C4-2B (cell line): Measurements from ENCODE around the gene LINC00305.

Source experiments
- H3K27ac ChIP-seq: fragments of 450-650 bp; 2 replicates; pipeline ENCODE4 v1.5.1; 2017
- CTCF ChIP-seq: fragments of 450-650 bp; conservative IDR thresholded peaks from 2 replicates; pipeline ENCODE4 v1.5.1; 2017; ENCODE audit warnings: mild to moderate bottlenecking
- ZFX ChIP-seq: fragments of 450-650 bp; IDR thresholded peaks from 2 replicates; pipeline ENCODE4 v1.6.1; 2017

LINC00305 gene

GRCh38 chr18:64097497-64097896, 51.4 kb downstream of the LINC00305 start:
- H3K27ac ChIP-seq, result no peak overlapping the region
- TF ChIP-seq ZFX (no peak), CTCF (peak; percentile 34)

- H3K27ac ChIP-seq, result no peak overlapping the region
- no peak for TF ChIP-seq ZFX
Observed at GRCh38 chr18:64095056-64095455, 53.8 kb downstream of the LINC00305 start.

GRCh38 chr18:64094210-64094609, 54.7 kb downstream of the LINC00305 start:
- no peak overlapping the region for H3K27ac ChIP-seq
- no peak for TF ChIP-seq ZFX
- TF ChIP-seq CTCF, result no peak

GRCh38 chr18:64091526-64091925, 57.4 kb downstream of the LINC00305 start:
- H3K27ac ChIP-seq, result no peak overlapping the region
- TF ChIP-seq ZFX, result no peak
- no peak for TF ChIP-seq CTCF

GRCh38 chr18:64090876-64091275, 58.0 kb downstream of the LINC00305 start:
- no peak for TF ChIP-seq CTCF
- TF ChIP-seq ZFX, result no peak

GRCh38 chr18:64083916-64084315, 65.0 kb downstream of the LINC00305 start:
- no peak overlapping the region for H3K27ac ChIP-seq
- TF ChIP-seq CTCF (no peak), ZFX (no peak)

More at GRCh38 chr18:64090876-64091275, 58.0 kb downstream of the LINC00305 start:
- no peak overlapping the region for H3K27ac ChIP-seq

GRCh38 chr18:64082513-64082912, 66.4 kb downstream of the LINC00305 start:
- no peak overlapping the region for H3K27ac ChIP-seq
- TF ChIP-seq ZFX, result no peak
- no peak for TF ChIP-seq CTCF

GRCh38 chr18:64082054-64082453, 66.8 kb downstream of the LINC00305 start:
- TF ChIP-seq CTCF (no peak), ZFX (no peak)
- no peak overlapping the region for H3K27ac ChIP-seq
